Cardiac fibroblast (primary cell): ENCODE results near the gene ILF2.
"Not testable (repeated sequence)": the region's sequence is repeated elsewhere in the genome, so short reads cannot be mapped to it uniquely, and the experiment has no call there.

ENCODE experiments used
- DNase-seq, 2 donors: peaks; one replicate each; pipeline versions ENCODE4 v3.0.0 to v3.0.0-alpha.2; 2010; ENCODE audit warnings: low read depth in 2 of 2
- H3K4me3 ChIP-seq, 2 donors: replicated peaks in 1 of 2; 1 replicate in 1 of 2; 2 replicates in 1 of 2; pipeline ENCODE4 v1.5.1; 2011; ENCODE audit warnings: low read depth in 2 of 2, low read length in 2 of 2, mild to moderate bottlenecking in 2 of 2, moderate library complexity in 1 of 2
- TF ChIP-seq, protein P1 (sequence below): IDR thresholded peaks from one replicate; pipeline ENCODE4 v1.5.1; 2011; ENCODE audit warnings: low read depth, mild to moderate bottlenecking, low read length, inconsistent platforms

Gene ILF2

DNA sequence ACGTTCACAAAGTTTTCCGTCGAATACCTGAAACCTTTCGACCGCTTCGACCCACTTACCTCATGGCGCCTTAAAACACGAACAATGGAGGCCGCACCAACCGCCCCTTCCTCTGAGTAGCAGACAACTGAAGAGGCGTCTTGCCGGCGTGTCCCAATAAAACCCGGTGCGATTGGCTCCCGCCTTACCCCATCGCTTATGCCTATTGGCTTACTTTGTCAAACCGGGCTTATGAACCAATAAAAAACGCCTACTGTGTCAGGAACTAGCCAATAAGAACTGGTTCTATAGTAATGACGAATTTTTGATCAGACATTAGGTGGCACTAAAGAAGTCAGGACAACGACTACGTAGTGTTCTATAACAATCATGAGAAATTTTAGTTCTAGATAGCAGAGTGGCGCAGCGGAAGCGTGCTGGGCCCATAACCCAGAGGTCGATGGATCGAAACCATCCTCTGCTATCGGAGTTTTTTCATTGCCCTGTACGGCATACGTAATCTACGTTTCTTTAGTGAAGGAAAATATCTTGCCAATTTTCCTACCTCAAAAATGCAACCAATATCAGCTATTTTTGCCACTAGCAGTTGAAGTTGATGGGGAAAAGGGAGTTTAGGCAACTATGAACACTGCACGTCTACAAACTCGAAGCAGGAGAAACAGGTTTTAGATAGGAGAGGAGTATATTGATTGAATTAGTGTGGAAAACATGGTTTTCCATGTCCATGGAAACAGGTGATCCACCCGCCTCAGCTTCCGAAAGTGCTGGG lies at the start of gene ILF2:
Gene ILF2, minus strand, starts transcription at position 135 of the 769 bp plus-strand sequence. Its CDS starts 71 bp downstream, at position 64.
- TF ChIP-seq, protein P1, sequence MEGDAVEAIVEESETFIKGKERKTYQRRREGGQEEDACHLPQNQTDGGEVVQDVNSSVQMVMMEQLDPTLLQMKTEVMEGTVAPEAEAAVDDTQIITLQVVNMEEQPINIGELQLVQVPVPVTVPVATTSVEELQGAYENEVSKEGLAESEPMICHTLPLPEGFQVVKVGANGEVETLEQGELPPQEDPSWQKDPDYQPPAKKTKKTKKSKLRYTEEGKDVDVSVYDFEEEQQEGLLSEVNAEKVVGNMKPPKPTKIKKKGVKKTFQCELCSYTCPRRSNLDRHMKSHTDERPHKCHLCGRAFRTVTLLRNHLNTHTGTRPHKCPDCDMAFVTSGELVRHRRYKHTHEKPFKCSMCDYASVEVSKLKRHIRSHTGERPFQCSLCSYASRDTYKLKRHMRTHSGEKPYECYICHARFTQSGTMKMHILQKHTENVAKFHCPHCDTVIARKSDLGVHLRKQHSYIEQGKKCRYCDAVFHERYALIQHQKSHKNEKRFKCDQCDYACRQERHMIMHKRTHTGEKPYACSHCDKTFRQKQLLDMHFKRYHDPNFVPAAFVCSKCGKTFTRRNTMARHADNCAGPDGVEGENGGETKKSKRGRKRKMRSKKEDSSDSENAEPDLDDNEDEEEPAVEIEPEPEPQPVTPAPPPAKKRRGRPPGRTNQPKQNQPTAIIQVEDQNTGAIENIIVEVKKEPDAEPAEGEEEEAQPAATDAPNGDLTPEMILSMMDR: peak; percentile 6
- DNase-seq: peak; percentile 100
- H3K4me3 ChIP-seq: peak within 1 kb of the TSS; percentile 64 to 88

DNA sequence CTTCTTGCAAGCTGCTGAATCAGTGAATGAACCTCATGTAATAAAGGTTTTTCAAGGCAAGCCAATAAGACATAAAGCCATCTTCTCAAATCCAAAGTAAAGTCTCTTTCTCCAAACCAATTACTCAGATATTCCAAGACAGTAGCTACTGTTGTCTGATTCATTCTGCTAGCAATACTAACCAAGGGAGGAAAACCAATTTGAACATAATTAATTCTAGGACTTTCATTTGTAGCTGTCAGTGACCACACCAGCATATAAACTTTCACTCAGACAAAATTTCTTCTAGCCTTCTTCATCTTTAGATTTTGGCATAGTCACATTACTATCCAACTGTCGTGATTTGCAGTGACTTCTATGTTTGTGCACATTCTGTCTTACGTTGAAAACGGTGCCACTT lies 46.5 kb upstream of the ILF2 start:
- TF ChIP-seq, protein P1: no peak
- no peak for DNase-seq
- no peak overlapping the region for H3K4me3 ChIP-seq

DNA sequence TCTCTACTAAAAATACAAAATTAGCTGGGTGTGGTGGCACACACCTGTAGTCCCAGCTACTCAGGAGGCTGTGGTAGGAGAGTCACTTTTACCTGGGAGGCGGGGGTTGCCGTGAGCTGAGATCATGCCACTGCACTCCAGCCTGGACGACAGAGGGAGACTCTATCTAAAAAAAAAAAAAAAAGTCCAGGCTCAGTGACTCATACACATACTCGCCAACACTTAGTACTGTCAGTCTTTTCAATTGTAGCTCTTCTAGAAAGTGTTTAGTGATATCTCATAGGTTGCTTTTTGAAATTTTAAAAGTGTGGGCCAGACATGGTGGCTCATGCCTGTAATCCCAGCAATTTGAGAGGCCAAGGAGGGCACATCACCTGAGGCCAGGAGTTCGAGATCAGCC lies 45.4 kb upstream of the ILF2 start:
- not testable (repeated sequence) for DNase-seq, H3K4me3 ChIP-seq

DNA sequence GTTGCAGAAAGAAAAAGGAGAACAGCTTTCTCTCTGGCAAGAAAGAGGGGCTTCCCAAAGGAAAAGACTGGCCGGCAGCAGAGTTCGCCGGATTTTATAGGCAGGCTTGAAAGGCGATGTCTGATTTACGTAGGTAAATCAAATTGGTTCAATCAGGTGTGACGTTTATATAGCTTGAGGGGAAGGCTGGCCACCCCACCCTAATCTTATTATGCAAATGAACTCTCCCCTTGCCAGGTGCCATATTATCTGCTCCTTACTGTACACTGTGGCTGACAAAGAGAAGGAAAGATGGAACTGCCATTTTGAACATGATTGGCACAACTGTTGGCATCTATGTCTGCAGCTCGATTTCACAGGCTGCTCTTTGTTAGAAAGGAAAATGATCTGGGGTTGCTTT lies 40.2 kb upstream of the ILF2 start:
- no peak overlapping the region for H3K4me3 ChIP-seq
- no peak for DNase-seq
- TF ChIP-seq, protein P1: no peak

DNA sequence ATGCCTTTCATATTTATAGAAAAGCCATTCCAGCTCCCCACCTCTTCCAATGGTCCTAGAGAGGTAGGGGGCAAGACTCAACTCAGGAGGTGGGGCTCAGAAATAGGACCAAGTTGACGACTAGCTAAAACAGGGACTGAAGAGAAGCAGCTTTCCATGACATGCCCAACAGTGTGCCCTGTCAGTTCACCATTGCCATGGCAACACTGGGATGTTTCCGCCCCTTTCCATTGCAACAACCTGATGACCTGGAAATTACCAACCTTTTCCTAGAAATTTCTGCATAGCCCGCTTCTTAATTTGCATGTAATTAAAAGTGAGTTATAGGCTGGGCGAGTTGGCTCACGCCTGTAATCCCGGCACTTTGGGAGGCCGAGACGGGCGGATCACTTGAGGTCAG lies 34.7 kb upstream of the ILF2 start:
- no peak for DNase-seq
- no peak overlapping the region for H3K4me3 ChIP-seq
- TF ChIP-seq, protein P1: no peak

DNA sequence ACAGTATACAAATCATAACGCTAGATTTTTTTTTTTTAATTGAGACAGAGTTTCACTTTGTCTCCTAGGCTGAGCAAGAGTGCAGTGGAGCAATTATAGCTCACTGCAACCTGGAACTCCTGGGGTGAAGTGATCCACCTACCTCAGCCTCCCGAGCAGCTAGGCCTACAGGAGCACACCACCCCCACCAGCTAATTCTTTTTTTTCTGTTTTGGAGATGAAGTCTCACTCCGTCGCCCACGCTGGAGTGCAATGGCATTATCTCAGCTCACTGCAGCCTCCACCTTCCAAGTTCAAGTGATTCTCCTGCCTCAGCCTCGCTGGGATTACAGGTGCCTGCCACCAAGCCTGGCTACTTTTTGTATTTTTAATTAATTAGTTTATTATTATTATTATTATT lies 29.0 kb upstream of the ILF2 start:
- TF ChIP-seq, protein P1: no peak
- no peak for DNase-seq
- no peak overlapping the region for H3K4me3 ChIP-seq

DNA sequence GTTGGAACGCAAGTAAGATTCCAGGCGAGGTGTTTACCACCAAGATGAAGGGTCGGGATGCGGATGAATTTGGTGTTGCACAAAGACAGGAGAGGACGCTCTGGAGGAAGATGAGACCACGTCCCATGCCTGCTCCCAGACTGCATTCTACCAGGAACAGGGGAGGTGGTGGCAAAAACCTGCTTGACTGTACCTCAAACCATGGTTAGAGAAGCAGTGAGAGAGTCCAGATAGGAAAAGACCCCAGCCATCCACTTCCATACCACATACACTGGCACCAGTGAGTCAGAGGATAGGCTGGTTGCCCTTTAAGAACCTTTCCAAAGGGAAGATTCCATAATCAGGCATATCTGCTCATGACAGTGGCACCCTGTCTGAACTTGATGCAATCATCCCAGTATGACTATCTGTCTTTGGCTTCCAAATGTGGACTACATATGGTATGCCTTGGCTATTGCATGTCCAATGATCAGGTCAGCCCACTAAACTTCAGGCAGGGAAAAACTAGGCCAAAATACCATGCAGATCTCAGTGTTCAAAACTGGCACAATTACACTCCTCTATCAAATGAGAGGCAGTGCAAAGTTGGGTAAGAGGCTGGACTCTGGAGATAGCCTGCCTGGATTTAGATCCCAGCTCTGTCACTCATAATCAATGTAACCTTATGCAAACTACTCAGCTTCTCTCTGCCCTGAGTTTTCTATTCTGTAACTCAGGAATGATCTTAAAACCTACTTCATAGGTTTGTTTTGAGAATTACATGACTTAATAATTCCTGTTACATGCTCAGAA lies 28.3 kb upstream of the ILF2 start:
- peak; percentile 32 to 42 for DNase-seq
- H3K4me3 ChIP-seq: no peak overlapping the region
- TF ChIP-seq, protein P1: no peak
